OCI-LY7 (cell line): ENCODE data around the gene VAV1.

Source experiments
- CTCF ChIP-seq: fragments of 200-600 bp; sonication (generic); conservative IDR thresholded peaks from 2 replicates; pipeline ENCODE4 v1.5.1; 2014; ENCODE audit warnings: mild to moderate bottlenecking, antibody characterized with exemption, low read length, moderate library complexity, mixed read lengths
- EZH2phosphoT487 ChIP-seq: fragments of 200-600 bp; sonication (generic); IDR thresholded peaks from 2 replicates; pipeline ENCODE4 v1.6.1; 2018; ENCODE audit warnings: low read depth, borderline replicate concordance, mild to moderate bottlenecking, mixed run types, antibody characterized with exemption, low read length, moderate library complexity, mixed read lengths

GRCh38 chr19:6887316-6887715 is 114.8 kb downstream of the VAV1 start, which contains the start of gene ADGRE1:
- TF ChIP-seq CTCF (no peak), EZH2phosphoT487 (no peak)
